BLaER1 (cell line): ENCODE results near the gene EFL1.

ENCODE experiments used
- H3K27ac ChIP-seq: shearing (Covaris generic); formaldehyde crosslinking; 2 replicates; pipeline ENCODE4 v1.8.1; 2022
- H3K27me3 ChIP-seq: shearing (Covaris generic); formaldehyde crosslinking; 2 replicates; pipeline ENCODE4 v1.8.1; 2022
- H3K36me3 ChIP-seq: shearing (Covaris generic); formaldehyde crosslinking; 2 replicates; pipeline ENCODE4 v1.8.1; 2022
- H3K4me1 ChIP-seq: shearing (Covaris generic); formaldehyde crosslinking; 2 replicates; pipeline ENCODE4 v1.8.1; 2022
- H3K4me2 ChIP-seq: shearing (Covaris generic); formaldehyde crosslinking; 2 replicates; pipeline ENCODE4 v1.8.1; 2022
- H3K4me3 ChIP-seq: shearing (Covaris generic); formaldehyde crosslinking; 2 replicates; pipeline ENCODE4 v1.8.1; 2022
- H3K9ac ChIP-seq: shearing (Covaris generic); formaldehyde crosslinking; 2 replicates; pipeline ENCODE4 v1.8.1; 2022
- H3K9me3 ChIP-seq: shearing (Covaris generic); formaldehyde crosslinking; 2 replicates; pipeline ENCODE4 v1.8.1; 2022
- H4K20me1 ChIP-seq: shearing (Covaris generic); formaldehyde crosslinking; 2 replicates; pipeline ENCODE4 v1.8.1; 2022
- Cebpa-rat ChIP-seq: shearing (Covaris generic); IDR thresholded peaks from 2 replicates; pipeline ENCODE4 v1.8.1; 2022

The EFL1 gene

DNA sequence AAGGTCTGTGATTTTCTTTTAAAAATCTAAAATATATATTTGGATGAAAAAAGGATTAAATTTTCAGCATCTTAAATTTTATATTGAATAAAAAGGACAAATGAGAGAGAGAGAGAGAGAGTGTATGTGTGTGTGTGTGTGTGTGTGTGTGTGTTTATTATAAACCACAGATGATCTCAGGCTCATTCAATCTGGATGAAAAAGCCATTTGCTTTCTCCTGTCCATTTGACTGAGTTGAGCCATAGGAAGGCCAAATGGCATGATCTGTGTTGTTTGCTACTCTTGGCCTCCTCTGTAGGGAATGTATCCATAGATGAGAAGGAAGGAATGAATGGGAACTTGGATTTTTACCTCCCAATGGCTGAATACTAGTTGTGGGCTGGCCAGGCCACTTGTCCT, 124.2 kb downstream of the EFL1 start:
- Histone ChIP-seq H3K36me3 (peaks cover 52% of the 10 kb centered on the region), H3K4me2 (no peak overlapping the region), H3K4me3 (no peak overlapping the region), H4K20me1 (no peaks in the 10 kb centered on the region), H3K9ac (no peak overlapping the region), H3K27me3 (no peaks in the 10 kb centered on the region), H3K4me1 (no peaks in the 10 kb centered on the region), H3K27ac (no peak overlapping the region), H3K9me3 (no peaks in the 10 kb centered on the region)
- no peak for TF ChIP-seq Cebpa-rat

DNA sequence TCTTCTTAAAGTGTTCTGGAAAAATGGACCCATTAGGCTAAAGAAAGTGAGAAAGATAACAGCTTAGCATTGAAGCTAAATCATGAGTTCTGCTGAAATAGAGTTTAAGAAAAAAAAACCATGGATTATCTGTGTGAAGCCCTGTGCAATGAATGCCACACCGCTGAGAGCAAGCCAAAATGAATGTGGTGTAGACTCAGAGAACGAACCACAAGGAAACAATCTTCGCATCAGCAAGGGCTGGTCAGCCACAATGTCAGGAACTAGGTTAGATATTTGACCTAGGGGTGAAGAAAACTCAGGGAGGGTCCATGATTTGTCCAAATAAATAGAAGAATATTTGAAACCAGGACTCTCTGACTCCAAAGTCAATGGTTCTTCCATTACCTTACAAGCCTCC, 125.3 kb downstream of the EFL1 start:
- no peaks in the 10 kb centered on the region for H3K9me3 ChIP-seq
- H3K27me3 ChIP-seq = no peaks in the 10 kb centered on the region
- H3K9ac ChIP-seq = no peak overlapping the region
- no peaks in the 10 kb centered on the region for H3K4me1 ChIP-seq
- H3K27ac ChIP-seq = no peak overlapping the region
- peaks cover 55% of the 10 kb centered on the region for H3K36me3 ChIP-seq
- no peak overlapping the region for H3K4me3 ChIP-seq
- no peaks in the 10 kb centered on the region for H4K20me1 ChIP-seq
- no peak for TF ChIP-seq Cebpa-rat
- no peak overlapping the region for H3K4me2 ChIP-seq

DNA sequence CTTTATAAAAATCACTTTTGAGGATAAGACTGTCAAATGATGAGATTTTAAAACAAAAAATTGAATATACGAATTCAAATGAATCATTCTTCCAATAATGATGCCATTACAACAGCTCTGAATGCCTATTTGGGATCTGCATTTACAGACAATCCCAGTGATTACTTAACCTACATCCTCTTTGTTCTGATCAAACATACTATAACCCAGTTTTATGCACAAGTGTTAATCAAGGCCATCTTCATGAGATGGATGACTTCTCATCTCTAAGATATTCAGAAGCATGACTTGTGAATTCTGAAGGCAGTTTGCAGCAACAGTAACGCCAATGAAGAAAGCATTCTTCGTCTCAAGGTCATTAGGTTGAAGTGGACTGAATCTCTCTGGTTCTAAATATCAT, 126.4 kb downstream of the EFL1 start:
- TF ChIP-seq Cebpa-rat = no peak
- no peak overlapping the region for H3K27ac ChIP-seq
- H3K4me1 ChIP-seq = no peaks in the 10 kb centered on the region
- no peak overlapping the region for H3K9ac ChIP-seq
- no peaks in the 10 kb centered on the region for H4K20me1 ChIP-seq
- H3K4me2 ChIP-seq = no peak overlapping the region
- peaks cover 60% of the 10 kb centered on the region for H3K36me3 ChIP-seq
- no peaks in the 10 kb centered on the region for H3K27me3 ChIP-seq
- no peak overlapping the region for H3K4me3 ChIP-seq
- no peaks in the 10 kb centered on the region for H3K9me3 ChIP-seq

DNA sequence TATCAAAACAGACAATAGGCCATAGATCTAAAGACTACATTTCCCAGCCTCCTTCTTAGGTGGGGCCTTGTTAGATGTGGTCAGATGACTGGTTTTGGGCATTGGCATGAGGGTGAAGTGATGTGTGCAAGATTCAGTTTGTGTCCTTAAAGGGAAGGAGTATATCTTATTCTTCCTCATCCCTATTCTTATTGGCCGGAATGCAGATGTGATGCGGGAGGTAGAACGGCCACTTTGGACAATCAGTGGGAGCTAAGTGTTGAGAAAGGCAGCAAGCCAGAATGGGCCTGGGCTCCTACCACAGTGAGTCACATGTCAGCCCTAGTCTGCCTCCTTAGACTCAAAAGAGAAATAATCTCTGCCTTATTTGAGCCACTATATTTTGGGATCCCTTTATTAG, 126.9 kb downstream of the EFL1 start:
- TF ChIP-seq Cebpa-rat = no peak
- Histone ChIP-seq H3K27me3 (no peaks in the 10 kb centered on the region), H3K4me1 (no peaks in the 10 kb centered on the region), H3K4me3 (no peak overlapping the region), H3K9me3 (no peaks in the 10 kb centered on the region), H3K9ac (no peak overlapping the region), H3K27ac (no peak overlapping the region), H3K36me3 (peaks cover 64% of the 10 kb centered on the region), H3K4me2 (no peak overlapping the region), H4K20me1 (no peaks in the 10 kb centered on the region)

DNA sequence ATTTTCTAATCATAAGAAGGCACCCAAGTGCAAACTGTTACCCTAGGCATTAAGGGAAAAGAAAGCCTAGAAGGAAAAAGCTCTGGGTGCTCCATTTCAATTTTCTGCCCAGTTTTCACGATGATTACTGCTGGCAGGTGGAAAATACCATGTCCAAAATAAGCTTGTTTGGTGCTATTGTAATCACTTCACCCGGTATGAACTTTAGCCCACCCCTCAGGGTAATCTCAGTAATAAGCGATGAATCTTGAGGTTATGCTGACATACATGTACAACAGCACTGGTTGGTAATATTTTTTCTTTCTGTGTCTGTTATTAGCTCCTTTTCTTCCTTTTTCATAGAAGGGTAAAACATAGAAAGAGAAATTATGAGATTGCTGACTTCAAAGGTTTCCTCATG, 128.1 kb downstream of the EFL1 start:
- Histone ChIP-seq H3K27ac (no peak overlapping the region), H3K27me3 (no peaks in the 10 kb centered on the region), H3K4me3 (no peak overlapping the region), H3K4me2 (no peak overlapping the region), H3K9ac (no peak overlapping the region), H3K4me1 (no peaks in the 10 kb centered on the region), H3K36me3 (peaks cover 75% of the 10 kb centered on the region), H4K20me1 (no peaks in the 10 kb centered on the region), H3K9me3 (no peaks in the 10 kb centered on the region)
- no peak for TF ChIP-seq Cebpa-rat

DNA sequence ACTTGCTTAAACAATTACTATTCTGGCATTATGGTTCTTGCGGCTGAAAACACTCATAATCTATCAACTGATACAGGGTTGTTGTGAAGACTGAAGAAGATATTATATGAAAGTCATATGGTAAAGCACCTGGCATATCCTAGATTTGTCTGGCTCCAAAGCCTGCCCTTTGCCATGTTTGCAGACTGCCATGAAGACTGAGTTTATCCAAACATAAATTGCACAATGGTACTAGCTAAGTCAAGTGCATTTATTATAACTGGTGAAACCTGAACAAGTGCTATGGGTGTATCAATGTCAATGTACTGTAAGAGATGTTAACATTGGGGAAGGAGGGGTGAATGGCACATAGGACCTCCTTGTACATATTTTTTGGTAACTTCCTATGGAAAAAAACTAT, 129.3 kb downstream of the EFL1 start:
- Histone ChIP-seq H3K9ac (no peak overlapping the region), H3K4me3 (no peak overlapping the region), H3K4me1 (peaks cover 8% of the 10 kb centered on the region), H4K20me1 (no peaks in the 10 kb centered on the region), H3K36me3 (peaks cover 76% of the 10 kb centered on the region), H3K9me3 (no peaks in the 10 kb centered on the region), H3K27me3 (no peaks in the 10 kb centered on the region), H3K27ac (no peak overlapping the region), H3K4me2 (no peak overlapping the region)
- TF ChIP-seq Cebpa-rat = no peak

DNA sequence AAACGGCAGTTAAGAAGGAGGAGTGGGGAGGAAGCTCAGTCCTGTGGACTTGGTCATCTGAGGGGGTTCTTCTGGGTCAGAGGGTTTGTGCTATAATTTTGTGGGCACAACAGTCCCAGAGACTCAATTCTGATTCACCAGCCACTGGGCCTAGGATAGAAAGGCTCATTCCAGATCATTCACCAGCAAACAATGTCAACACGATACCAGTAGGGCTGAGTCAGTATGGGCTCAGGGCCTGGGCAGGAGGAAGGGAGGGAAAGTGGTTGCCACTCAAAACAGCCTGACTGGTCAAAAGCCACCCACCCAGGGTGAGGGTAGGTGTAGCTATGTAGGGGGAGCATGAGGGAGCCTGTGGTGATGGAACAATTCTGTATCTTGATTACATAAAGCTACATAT, 129.8 kb downstream of the EFL1 start:
- no peak overlapping the region for H3K4me2 ChIP-seq

DNA sequence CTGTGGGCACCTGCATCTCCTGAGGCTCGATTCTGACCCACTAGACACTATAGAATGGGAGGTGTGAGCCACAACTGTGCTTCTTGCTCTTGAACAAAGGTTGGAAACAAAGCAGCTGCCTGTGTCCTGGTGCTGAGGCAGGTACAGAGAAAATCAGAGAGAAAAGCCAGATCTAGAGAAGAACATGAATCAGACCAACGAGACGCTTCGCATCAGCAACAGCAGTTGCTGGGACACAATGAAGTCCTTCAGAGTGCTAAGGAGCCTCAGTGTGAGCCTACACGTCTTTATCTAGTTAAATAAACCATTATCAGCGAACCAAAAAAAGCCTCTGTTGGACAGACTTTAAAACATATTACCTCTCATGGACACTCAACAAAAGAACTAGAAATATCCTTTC, 130.4 kb downstream of the EFL1 start:
- TF ChIP-seq Cebpa-rat = no peak
- Histone ChIP-seq H3K36me3 (peaks cover 73% of the 10 kb centered on the region), H3K9me3 (no peaks in the 10 kb centered on the region), H4K20me1 (no peaks in the 10 kb centered on the region), H3K27ac (no peak overlapping the region), H3K27me3 (no peaks in the 10 kb centered on the region), H3K4me2 (no peak overlapping the region), H3K4me1 (peaks cover 9% of the 10 kb centered on the region), H3K9ac (no peak overlapping the region), H3K4me3 (no peak overlapping the region)

More for the DNA sequence above, 129.8 kb downstream of the EFL1 start:
- no peaks in the 10 kb centered on the region for H4K20me1 ChIP-seq
- H3K9me3 ChIP-seq = no peaks in the 10 kb centered on the region
- no peak overlapping the region for H3K27ac ChIP-seq
- no peak for TF ChIP-seq Cebpa-rat
- H3K9ac ChIP-seq = no peak overlapping the region
- H3K4me3 ChIP-seq = no peak overlapping the region
- H3K36me3 ChIP-seq = peaks cover 78% of the 10 kb centered on the region
- peaks cover 9% of the 10 kb centered on the region for H3K4me1 ChIP-seq
- H3K27me3 ChIP-seq = no peaks in the 10 kb centered on the region

DNA sequence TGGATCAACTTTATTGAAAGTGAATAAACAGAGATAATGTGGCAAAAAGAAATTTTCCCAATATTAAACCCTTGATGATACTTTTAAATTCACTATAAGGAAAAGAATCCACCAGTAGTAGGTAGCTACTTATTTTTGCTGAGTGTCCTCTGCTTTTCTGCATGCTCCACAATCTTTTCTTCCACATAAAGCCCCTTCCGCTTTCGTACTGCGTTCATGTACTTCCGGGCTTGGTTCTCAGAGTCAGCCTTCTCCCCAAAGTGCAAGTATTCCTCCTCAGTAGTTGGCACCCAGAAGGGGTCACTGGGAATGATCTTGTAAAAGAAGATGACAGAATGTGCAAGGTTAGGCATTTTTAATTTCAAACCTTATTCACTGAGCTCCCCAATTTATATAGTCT, 132.3 kb downstream of the EFL1 start:
- Histone ChIP-seq H3K27ac (no peak overlapping the region), H3K4me3 (no peak overlapping the region), H3K9me3 (no peaks in the 10 kb centered on the region), H3K36me3 (peaks cover 68% of the 10 kb centered on the region), H3K4me1 (peaks cover 9% of the 10 kb centered on the region), H4K20me1 (no peaks in the 10 kb centered on the region), H3K27me3 (no peaks in the 10 kb centered on the region), H3K9ac (no peak overlapping the region), H3K4me2 (no peak overlapping the region)
- no peak for TF ChIP-seq Cebpa-rat

DNA sequence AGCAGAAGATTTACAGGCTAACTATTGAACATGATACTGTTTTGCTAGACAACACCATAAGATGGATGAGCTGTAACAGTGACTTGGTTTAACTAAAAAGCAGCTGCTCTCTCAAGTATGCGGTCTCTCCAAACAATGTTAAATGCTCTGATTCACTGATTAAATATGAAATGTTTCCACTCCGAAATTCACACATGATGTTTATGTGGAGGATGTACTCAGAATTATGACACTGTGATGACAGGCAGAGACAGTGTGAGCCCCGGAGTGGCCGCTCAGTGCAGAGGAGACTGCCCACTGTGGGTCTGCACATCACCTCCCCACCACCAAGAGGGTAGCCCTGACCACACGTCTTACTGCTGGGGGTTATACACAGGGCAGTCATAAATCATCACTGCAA, 132.8 kb downstream of the EFL1 start:
- Histone ChIP-seq H3K4me1 (peaks cover 9% of the 10 kb centered on the region), H3K4me2 (no peak overlapping the region), H3K27ac (no peak overlapping the region), H3K27me3 (no peaks in the 10 kb centered on the region), H4K20me1 (no peaks in the 10 kb centered on the region), H3K36me3 (peaks cover 71% of the 10 kb centered on the region), H3K4me3 (no peak overlapping the region), H3K9me3 (no peaks in the 10 kb centered on the region), H3K9ac (no peak overlapping the region)
- no peak for TF ChIP-seq Cebpa-rat

DNA sequence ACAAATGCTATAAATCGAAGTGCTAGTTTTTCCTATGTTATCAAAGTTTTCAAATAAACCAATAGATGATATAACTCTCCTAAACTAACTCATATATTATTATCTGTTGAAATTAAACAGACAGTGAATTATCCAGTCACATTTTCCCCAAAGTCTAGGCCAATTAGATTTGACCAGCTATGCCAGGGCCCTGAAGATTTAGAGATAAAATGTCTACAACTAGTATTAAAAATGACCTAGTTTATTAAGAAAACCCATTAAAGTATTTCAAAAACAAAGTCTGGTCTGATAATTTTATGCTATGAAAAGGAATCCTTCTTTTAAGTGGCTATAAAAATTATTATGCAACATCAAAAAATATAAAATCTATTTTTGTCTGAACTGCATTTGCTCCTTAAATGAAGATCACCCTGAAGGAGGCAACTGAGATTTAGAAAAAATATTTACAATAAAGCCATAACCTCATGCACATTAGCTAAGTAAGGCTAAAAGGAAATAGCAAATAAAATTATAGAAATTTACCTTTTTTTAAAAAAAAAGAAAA, 133.3 kb downstream of the EFL1 start:
- H3K27ac ChIP-seq = no peak overlapping the region
- H3K4me1 ChIP-seq = peaks cover 9% of the 10 kb centered on the region
- peaks cover 73% of the 10 kb centered on the region for H3K36me3 ChIP-seq
- no peak for TF ChIP-seq Cebpa-rat
- no peaks in the 10 kb centered on the region for H4K20me1 ChIP-seq
- no peak overlapping the region for H3K9ac ChIP-seq
- H3K4me3 ChIP-seq = no peak overlapping the region
- H3K4me2 ChIP-seq = no peak overlapping the region
- H3K9me3 ChIP-seq = no peaks in the 10 kb centered on the region
- H3K27me3 ChIP-seq = no peaks in the 10 kb centered on the region
